Endothelial cell of umbilical vein (primary cell): ENCODE data around the gene PRPF19. TPM values are rescaled to one million over a fixed set of nuclear protein-coding genes. Genes with fewer than 3 reads are reported as not detected.

ENCODE experiments used
- BruUV-seq: library from RNA; stranded (reverse); fragments of 400-500 nt; replicated peaks from 2 replicates; lab custom pipeline; 2021; lab: Mats Ljungman, UMichigan
- CTCF ChIA-PET: fragments of 300-600, 350-600 bp; sonication (Branson Sonifier 250); formaldehyde crosslinking; loops from one replicate; lab custom pipeline; 2021; ENCODE audit warnings: antibody characterized with exemption, inconsistent platforms; lab: Charles Lee
- POLR2A ChIA-PET: fragments of 300-600, 350-600 bp; sonication (Branson Sonifier 250); formaldehyde crosslinking; loops from one replicate; lab custom pipeline; 2021; ENCODE audit warnings: antibody characterized with exemption, inconsistent platforms; lab: Charles Lee
- DNase-seq: peaks from one replicate; pipeline ENCODE4 v3.0.0-alpha.2; 2011; ENCODE audit warnings: low read depth, low spot score
- FAIRE-seq: peaks from 2 replicates; lab custom pipeline; 2011; peaks lifted over from hg19 to GRCh38; lab: Jason Lieb, UNC
- H2AFZ ChIP-seq: 2 replicates; pipeline ENCODE4 v1.6.0; 2012; ENCODE audit warnings: low read depth, low read length, control low read depth, inconsistent platforms
- H3K27ac ChIP-seq: 2 replicates; pipeline ENCODE4 v1.5.1; 2011; ENCODE audit warnings: low read depth, mild to moderate bottlenecking, control low read depth, low read length, moderate library complexity; ENCODE audit not compliant: insufficient read depth
- H3K27me3 ChIP-seq, 2 experiments: 2 replicates each; pipeline versions ENCODE4 v1.6.0 to v1.6.1; 2011; ENCODE audit warnings: low read length in 2 of 2, mixed read lengths in 1 of 2; ENCODE audit not compliant: control insufficient read depth in 2 of 2, insufficient read depth in 2 of 2
- H3K36me3 ChIP-seq, 2 experiments: 2 replicates in 1 of 2; 3 replicates in 1 of 2; pipeline ENCODE4 v1.5.1; 2011; ENCODE audit warnings: low read length in 2 of 2, mild to moderate bottlenecking in 1 of 2, moderate library complexity in 1 of 2; ENCODE audit not compliant: control insufficient read depth in 2 of 2, insufficient read depth in 2 of 2; ENCODE audit errors: extremely low read depth in 1 of 2
- H3K4me1 ChIP-seq: 3 replicates; pipeline ENCODE4 v1.5.1; 2011; ENCODE audit warnings: mild to moderate bottlenecking, low read length; ENCODE audit not compliant: control insufficient read depth, insufficient read depth; ENCODE audit errors: extremely low read depth
- H3K4me2 ChIP-seq: 2 replicates; pipeline ENCODE4 v1.6.1; 2011; ENCODE audit warnings: low read length, control low read depth, mixed read lengths; ENCODE audit not compliant: insufficient read depth
- H3K4me3 ChIP-seq, 3 experiments: fragments of 200-600 bp in 1 of 3; sonication (generic), shearing (Covaris generic) in 1 of 3; replicated peaks in 1 of 3; 2 replicates each; pipeline ENCODE4 v1.5.1; 2011 to 2016; ENCODE audit warnings: control low read depth in 3 of 3, low read length in 3 of 3, mild to moderate bottlenecking in 2 of 3, inconsistent platforms in 1 of 3, low read depth in 1 of 3, moderate library complexity in 1 of 3; ENCODE audit not compliant: insufficient read depth in 1 of 3
- H3K79me2 ChIP-seq: 2 replicates; pipeline ENCODE4 v1.6.0; 2012; ENCODE audit warnings: low read length, inconsistent platforms; ENCODE audit not compliant: control insufficient read depth, insufficient read depth
- H3K9ac ChIP-seq: replicated peaks from 2 replicates; pipeline ENCODE3; 2011; ENCODE audit warnings: low read length, control low read depth; ENCODE audit not compliant: insufficient read depth; ENCODE audit errors: extremely low read depth
- H3K9me1 ChIP-seq: replicated peaks from 3 replicates; pipeline ENCODE4 v1.6.0; 2011; ENCODE audit warnings: mild to moderate bottlenecking, low read length; ENCODE audit not compliant: control insufficient read depth, insufficient read depth; ENCODE audit errors: extremely low read depth
- H3K9me3 ChIP-seq: replicated peaks from 2 replicates; pipeline ENCODE4 v1.5.1; 2012; ENCODE audit warnings: low read length, inconsistent platforms; ENCODE audit not compliant: control insufficient read depth, insufficient read depth
- H4K20me1 ChIP-seq: replicated peaks from 2 replicates; pipeline ENCODE3; 2011; ENCODE audit warnings: mild to moderate bottlenecking, low read length; ENCODE audit not compliant: control insufficient read depth, insufficient read depth; ENCODE audit errors: extremely low read depth
- CTCF ChIP-seq, 2 donors: IDR thresholded peaks; 1 replicate in 1 of 2; 2 replicates in 1 of 2; pipeline ENCODE4 v1.5.1; 2011; ENCODE audit warnings: low read length in 2 of 2, mild to moderate bottlenecking in 2 of 2, moderate library complexity in 2 of 2, control low read depth in 1 of 2, inconsistent platforms in 1 of 2, low read depth in 1 of 2; ENCODE audit not compliant: insufficient read depth in 1 of 2; ENCODE audit errors: extremely low read depth in 1 of 2
- EZH2 ChIP-seq: IDR thresholded peaks from 2 replicates; pipeline ENCODE4 v1.6.1; 2012; ENCODE audit warnings: borderline replicate concordance, low read depth, mild to moderate bottlenecking, moderate library complexity, low read length, inconsistent platforms; ENCODE audit not compliant: severe bottlenecking
- FOS ChIP-seq: IDR thresholded peaks from 2 replicates; pipeline ENCODE4 v1.6.1; 2011; ENCODE audit warnings: mild to moderate bottlenecking, low read length, moderate library complexity, borderline replicate concordance; ENCODE audit not compliant: insufficient read depth
- GATA2 ChIP-seq: IDR thresholded peaks from 2 replicates; pipeline ENCODE4 v1.7.0; 2011; ENCODE audit warnings: low read depth, mild to moderate bottlenecking, moderate library complexity, mixed read lengths, low read length; ENCODE audit not compliant: insufficient read length, insufficient read depth
- JUN ChIP-seq: IDR thresholded peaks from 2 replicates; pipeline ENCODE4 v1.6.1; 2011; ENCODE audit warnings: borderline replicate concordance, low read depth; ENCODE audit not compliant: insufficient read length, insufficient read depth
- MAX ChIP-seq: IDR thresholded peaks from 2 replicates; pipeline ENCODE4 v1.6.1; 2011; ENCODE audit not compliant: insufficient read depth, insufficient read length
- MYC ChIP-seq: IDR thresholded peaks from one replicate; pipeline ENCODE4 v1.6.1; 2011; ENCODE audit warnings: mild to moderate bottlenecking, low read depth, low read length
- POLR2A ChIP-seq: IDR thresholded peaks from 2 replicates; pipeline ENCODE4 v1.6.1; 2012; ENCODE audit warnings: low read depth, mild to moderate bottlenecking, control low read depth, low read length
- POLR2AphosphoS5 ChIP-seq: IDR thresholded peaks from 2 replicates; pipeline ENCODE4 v1.6.1; 2012; ENCODE audit warnings: low read depth, mild to moderate bottlenecking, control low read depth, low read length, moderate library complexity; ENCODE audit not compliant: insufficient read depth
- dilution Hi-C: fragments of 300-500 bp; cut with MboI; formaldehyde crosslinking; loops from one replicate; pipeline ENCODE4 v1.15.0; 2019; ENCODE audit warnings: low sequenced_read_pairs; ENCODE audit not compliant: extremely low pct_ligation_motif_present
- intact Hi-C: fragments of 100-400 bp; cut with micrococcal nuclease; formaldehyde crosslinking; loops from one replicate; pipeline ENCODE4 v1.10.0; 2022
- polyA plus RNA-seq, 4 experiments: library from polyadenylated mRNA; depleted of rRNA in 3 of 4; stranded (reverse) in 3 of 4; unstranded in 1 of 4; fragments of >200 nt; gene quantifications; 2 replicates each; pipeline versions ENCODE4 v1.2.1 to v1.2.3, GENCODE V29; 2011 to 2012; ENCODE audit warnings: missing spikeins in 1 of 4
- total RNA-seq: library from RNA; stranded (reverse); gene quantifications from 2 replicates; pipeline ENCODE4 v1.2.3, GENCODE V29; 2021

Gene PRPF19
- total and polyA plus RNA-seq, 2 donors (not counting 3 experiments of a cell fraction or from before 2014, with no cell fraction given) = 97.1 to 126 TPM

DNA sequence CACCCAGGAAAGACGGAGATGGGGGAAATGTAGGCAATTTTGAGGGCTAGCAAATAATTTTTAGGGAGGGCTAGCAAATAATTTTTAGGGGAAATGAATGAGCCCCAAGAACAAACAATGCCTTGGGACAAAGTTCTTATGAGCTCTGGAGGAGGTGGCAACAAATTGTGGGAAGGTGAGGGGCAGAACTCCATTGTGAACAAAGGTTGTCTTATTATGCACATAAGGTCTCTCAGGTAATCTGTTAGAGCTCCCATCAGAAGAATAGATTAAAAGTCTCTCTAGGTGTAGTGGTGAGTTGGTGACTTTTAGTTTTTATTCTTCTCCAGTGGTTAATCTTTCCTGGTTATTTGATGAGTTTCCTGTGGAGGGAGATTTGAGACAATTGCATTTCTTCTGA lies 2.4 kb upstream of the PRPF19 start:
- POLR2A ChIA-PET = no interaction called here

More for the DNA sequence above, 2.4 kb upstream of the PRPF19 start:
- no peak overlapping the region for H2AFZ ChIP-seq
- H3K9me1 ChIP-seq = no peaks in the 10 kb centered on the region
- peaks cover 0 to 6% of the 10 kb centered on the region in 2 experiments for H3K27me3 ChIP-seq
- intact Hi-C loops (no loop called here), dilution Hi-C loops (no loop called here)
- H3K9ac ChIP-seq = no peak overlapping the region
- no TSS peak for BruUV-seq
- DNase-seq (no peak), FAIRE-seq (no peak)
- peaks cover 35% of the 10 kb centered on the region for H3K4me1 ChIP-seq
- TF ChIP-seq CTCF (IDR thresholded peaks at IDR 0.05; ENCODE audit: extremely low read depth in 1 of 2, insufficient read depth in 1 of 2, low read depth in 1 of 2, low read length in 2 of 2) (no peak), POLR2A (no peak), FOS (no peak), JUN (no peak), MAX (no peak), POLR2AphosphoS5 (no peak), GATA2 (no peak), MYC (no peak), EZH2 (no peak)
- H3K4me3 ChIP-seq = no peak overlapping the region
- CTCF ChIA-PET = interaction anchor here (1.5 kb wide), 1 partner anchor 78 kb away, joined by 4 read pairs; no protein-coding TSS in a partner anchor
- H3K9me3 ChIP-seq = no peaks in the 10 kb centered on the region
- H3K27ac ChIP-seq = no peak overlapping the region
- no peaks in the 10 kb centered on the region for H4K20me1 ChIP-seq
- H3K36me3 ChIP-seq = no peaks in the 10 kb centered on the region
- H3K79me2 ChIP-seq = peaks cover 24% of the 10 kb centered on the region
- no peak overlapping the region for H3K4me2 ChIP-seq
